Stomach (tissue), 4 donors: Measurements from ENCODE around the gene C19orf53.

ENCODE experiments used
- EP300 ChIP-seq: sonication (generic); formaldehyde crosslinking; IDR thresholded peaks from one replicate; pipeline ENCODE4 v1.6.1; 2017; ENCODE audit warnings: antibody characterized with exemption
- POLR2A ChIP-seq, 4 donors: fragments of 450-650 bp; IDR thresholded peaks; one replicate each; pipeline ENCODE4 v1.6.1; 2016; ENCODE audit warnings: antibody characterized with exemption in 4 of 4, control low read depth in 2 of 4, mild to moderate bottlenecking in 1 of 4, moderate library complexity in 1 of 4
- TF ChIP-seq, protein P1 (sequence below), 7 experiments: fragments of 450-650 bp in 4 of 7; fragments of 200-600 bp in 3 of 7; sonication (generic) in 3 of 7; IDR thresholded peaks; one replicate each; pipeline ENCODE4 v1.5.1; 2016 to 2019; ENCODE audit warnings: antibody characterized with exemption in 7 of 7, control low read depth in 2 of 7, mild to moderate bottlenecking in 1 of 7

DNA sequence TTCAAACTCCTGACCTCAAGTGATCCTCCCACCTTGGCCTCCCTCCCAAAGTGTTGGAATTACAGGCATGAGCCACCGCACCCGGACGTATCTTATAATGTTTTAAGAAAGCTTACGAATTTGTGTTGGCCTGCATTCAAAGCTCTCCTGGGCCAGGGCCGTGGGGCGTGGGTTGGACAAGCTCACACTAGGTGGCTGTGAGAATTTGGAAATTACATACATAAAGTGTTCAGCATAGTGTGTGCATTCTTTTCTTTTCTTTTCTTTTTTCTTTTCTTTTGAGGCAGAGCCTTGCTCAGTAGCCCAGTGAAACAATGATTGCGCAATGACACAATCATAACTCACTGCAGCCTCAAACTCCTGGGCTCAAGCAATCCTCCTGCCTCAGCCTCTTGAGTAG lies 23.6 kb downstream of the C19orf53 start:
- TF ChIP-seq, protein P1, sequence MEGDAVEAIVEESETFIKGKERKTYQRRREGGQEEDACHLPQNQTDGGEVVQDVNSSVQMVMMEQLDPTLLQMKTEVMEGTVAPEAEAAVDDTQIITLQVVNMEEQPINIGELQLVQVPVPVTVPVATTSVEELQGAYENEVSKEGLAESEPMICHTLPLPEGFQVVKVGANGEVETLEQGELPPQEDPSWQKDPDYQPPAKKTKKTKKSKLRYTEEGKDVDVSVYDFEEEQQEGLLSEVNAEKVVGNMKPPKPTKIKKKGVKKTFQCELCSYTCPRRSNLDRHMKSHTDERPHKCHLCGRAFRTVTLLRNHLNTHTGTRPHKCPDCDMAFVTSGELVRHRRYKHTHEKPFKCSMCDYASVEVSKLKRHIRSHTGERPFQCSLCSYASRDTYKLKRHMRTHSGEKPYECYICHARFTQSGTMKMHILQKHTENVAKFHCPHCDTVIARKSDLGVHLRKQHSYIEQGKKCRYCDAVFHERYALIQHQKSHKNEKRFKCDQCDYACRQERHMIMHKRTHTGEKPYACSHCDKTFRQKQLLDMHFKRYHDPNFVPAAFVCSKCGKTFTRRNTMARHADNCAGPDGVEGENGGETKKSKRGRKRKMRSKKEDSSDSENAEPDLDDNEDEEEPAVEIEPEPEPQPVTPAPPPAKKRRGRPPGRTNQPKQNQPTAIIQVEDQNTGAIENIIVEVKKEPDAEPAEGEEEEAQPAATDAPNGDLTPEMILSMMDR (IDR thresholded peaks at IDR 0.05), result no peak
- TF ChIP-seq EP300 (no peak), POLR2A (IDR thresholded peaks at IDR 0.05) (no peak)
